ENCODE data around the gene LDLRAD4.

Gene LDLRAD4

GRCh38 chr18:13511961-13512577 lies 293.5 kb downstream of the LDLRAD4 start:
- TF ChIP-seq TARDBP (IDR thresholded peaks at IDR 0.05) (no peak), NFRKB (IDR thresholded peaks at IDR 0.05) (no peak), FOXA1 (IDR thresholded peaks at IDR 0.05) (no peak), FOXK2 (IDR thresholded peaks at IDR 0.05) (no peak), SP1 (IDR thresholded peaks at IDR 0.05) (no peak), CTBP1 (IDR thresholded peaks at IDR 0.05; ENCODE audit: borderline replicate concordance) (no peak)
- ChIA-PET POLR2A (no interaction called here), CTCF (no interaction called here)
- no peak for DNase-seq (ENCODE audit: extremely low spot score)

GRCh38 chr18:13513021-13513420 lies 294.5 kb downstream of the LDLRAD4 start:
- ChIA-PET CTCF (interaction anchor here (0.9 kb wide), 1 partner anchor 14 kb away, joined by 3 read pairs; no protein-coding TSS in a partner anchor), POLR2A (interaction anchor here (1.0 kb wide), 2 partner anchors 12 to 521 kb away, joined by 3 to 4 read pairs; partner anchors contain the start of gene CEP192)
- DNase-seq (ENCODE audit: extremely low spot score): no peak
- no peak for TF ChIP-seq ARNT (IDR thresholded peaks at IDR 0.05)
- TF ChIP-seq, protein P1, sequence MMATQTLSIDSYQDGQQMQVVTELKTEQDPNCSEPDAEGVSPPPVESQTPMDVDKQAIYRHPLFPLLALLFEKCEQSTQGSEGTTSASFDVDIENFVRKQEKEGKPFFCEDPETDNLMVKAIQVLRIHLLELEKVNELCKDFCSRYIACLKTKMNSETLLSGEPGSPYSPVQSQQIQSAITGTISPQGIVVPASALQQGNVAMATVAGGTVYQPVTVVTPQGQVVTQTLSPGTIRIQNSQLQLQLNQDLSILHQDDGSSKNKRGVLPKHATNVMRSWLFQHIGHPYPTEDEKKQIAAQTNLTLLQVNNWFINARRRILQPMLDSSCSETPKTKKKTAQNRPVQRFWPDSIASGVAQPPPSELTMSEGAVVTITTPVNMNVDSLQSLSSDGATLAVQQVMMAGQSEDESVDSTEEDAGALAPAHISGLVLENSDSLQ (IDR thresholded peaks at IDR 0.05): no peak
- TF ChIP-seq NFRKB (IDR thresholded peaks at IDR 0.05): no peak
- TF ChIP-seq ELF4 (IDR thresholded peaks at IDR 0.05): no peak
- no peak for TF ChIP-seq L3MBTL2 (conservative IDR thresholded peaks at IDR 0.05)
- TF ChIP-seq BHLHE40 (IDR thresholded peaks at IDR 0.05; ENCODE audit: borderline replicate concordance): no peak
- TF ChIP-seq CTBP1 (IDR thresholded peaks at IDR 0.05; ENCODE audit: borderline replicate concordance): no peak
- TF ChIP-seq FOXK2 (IDR thresholded peaks at IDR 0.05): no peak
- TF ChIP-seq SUZ12 (IDR thresholded peaks at IDR 0.05): no peak
- TF ChIP-seq TARDBP (IDR thresholded peaks at IDR 0.05): no peak
- no peak for TF ChIP-seq LEF1 (IDR thresholded peaks at IDR 0.05; ENCODE audit: borderline replicate concordance)
- TF ChIP-seq SP1 (IDR thresholded peaks at IDR 0.05): no peak
- no peak for TF ChIP-seq ZNF384 (IDR thresholded peaks at IDR 0.05)
- no peak for TF ChIP-seq FOXM1 (IDR thresholded peaks at IDR 0.05; ENCODE audit: borderline replicate concordance)
- TF ChIP-seq FOXA1 (IDR thresholded peaks at IDR 0.05): no peak

DNA sequence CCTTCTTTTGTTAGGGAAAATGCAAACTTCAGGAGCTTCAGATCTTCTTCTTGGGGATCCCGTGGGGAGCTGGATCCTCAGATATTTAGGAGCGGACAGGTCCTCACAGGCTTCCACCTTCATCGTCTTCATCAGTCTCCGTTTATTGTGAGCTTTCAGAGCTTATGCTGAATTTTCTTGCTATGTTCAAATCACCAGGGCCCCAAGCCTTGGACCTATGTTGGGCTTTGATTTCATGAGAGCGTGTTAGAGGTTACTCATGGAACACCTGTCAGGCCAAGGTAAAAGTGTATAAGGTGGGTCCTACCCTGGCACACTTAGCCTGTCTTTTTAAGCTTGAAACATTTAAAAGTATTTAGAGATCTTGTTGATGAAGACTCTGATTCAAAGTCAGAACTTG lies 294.9 kb downstream of the LDLRAD4 start:
- POLR2A ChIA-PET: interaction anchor here (1.0 kb wide), 2 partner anchors 12 to 522 kb away, joined by 3 to 4 read pairs; partner anchors contain the start of gene CEP192
- DNase-seq (ENCODE audit: extremely low spot score): no peak
- CTCF ChIA-PET: interaction anchor here (0.9 kb wide), 1 partner anchor 14 kb away, joined by 3 read pairs; no protein-coding TSS in a partner anchor
- TF ChIP-seq LEF1 (IDR thresholded peaks at IDR 0.05; ENCODE audit: borderline replicate concordance): no peak
- TF ChIP-seq FOXM1 (IDR thresholded peaks at IDR 0.05; ENCODE audit: borderline replicate concordance): no peak
- TF ChIP-seq, protein P1 (IDR thresholded peaks at IDR 0.05): no peak
- TF ChIP-seq HDGF (IDR thresholded peaks at IDR 0.05; ENCODE audit: borderline replicate concordance): no peak

GRCh38 chr18:13514558-13514957 lies 296.0 kb downstream of the LDLRAD4 start:
- DNase-seq (ENCODE audit: extremely low spot score): no peak
- TF ChIP-seq L3MBTL2 (conservative IDR thresholded peaks at IDR 0.05) (no peak), HDGF (IDR thresholded peaks at IDR 0.05; ENCODE audit: borderline replicate concordance) (no peak), ARNT (IDR thresholded peaks at IDR 0.05) (no peak)
- CTCF ChIA-PET: no interaction called here
- POLR2A ChIA-PET: no interaction called here

- TF ChIP-seq CTBP1 (IDR thresholded peaks at IDR 0.05; ENCODE audit: borderline replicate concordance): no peak
- TF ChIP-seq, protein P1 (IDR thresholded peaks at IDR 0.05): no peak
- TF ChIP-seq L3MBTL2 (conservative IDR thresholded peaks at IDR 0.05): no peak
- no peak for TF ChIP-seq ARNT (IDR thresholded peaks at IDR 0.05)
- TF ChIP-seq FOXA1 (IDR thresholded peaks at IDR 0.05): no peak
- TF ChIP-seq BHLHE40 (IDR thresholded peaks at IDR 0.05; ENCODE audit: borderline replicate concordance): no peak
- no peak for TF ChIP-seq SP1 (IDR thresholded peaks at IDR 0.05)
- TF ChIP-seq LEF1 (IDR thresholded peaks at IDR 0.05; ENCODE audit: borderline replicate concordance): no peak
- TF ChIP-seq HDGF (IDR thresholded peaks at IDR 0.05; ENCODE audit: borderline replicate concordance): no peak
- TF ChIP-seq SUZ12 (IDR thresholded peaks at IDR 0.05): no peak
- TF ChIP-seq ELF4 (IDR thresholded peaks at IDR 0.05): no peak
- TF ChIP-seq FOXK2 (IDR thresholded peaks at IDR 0.05): no peak
- no peak for TF ChIP-seq ZNF384 (IDR thresholded peaks at IDR 0.05)
- no peak for TF ChIP-seq NFRKB (IDR thresholded peaks at IDR 0.05)
- no peak for TF ChIP-seq TARDBP (IDR thresholded peaks at IDR 0.05)
- TF ChIP-seq FOXM1 (IDR thresholded peaks at IDR 0.05; ENCODE audit: borderline replicate concordance): no peak
- ChIA-PET POLR2A (no interaction called here), CTCF (no interaction called here)
- DNase-seq (ENCODE audit: extremely low spot score): no peak
Observed at GRCh38 chr18:13516855-13517254, 298.3 kb downstream of the LDLRAD4 start.

DNA sequence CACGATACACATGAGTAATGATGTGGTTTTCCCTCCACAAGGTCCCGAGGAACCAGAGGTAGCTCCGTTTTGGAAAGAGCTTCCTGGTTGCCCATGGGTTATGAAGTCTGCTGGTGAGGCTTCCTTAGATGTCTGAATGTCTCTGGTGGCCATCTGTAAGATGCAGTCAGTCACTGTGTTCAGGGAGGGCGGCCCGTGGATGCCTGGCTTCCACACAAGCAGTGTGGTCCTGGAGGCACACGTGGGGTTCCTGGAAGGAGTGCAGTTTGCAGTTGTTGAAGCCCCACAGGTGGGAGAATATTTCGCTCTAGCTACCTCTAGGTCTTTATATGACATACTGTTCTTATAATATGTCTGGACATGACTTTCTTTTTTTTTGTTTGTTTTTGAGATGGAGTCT lies 298.8 kb downstream of the LDLRAD4 start:
- POLR2A ChIA-PET: no interaction called here
- DNase-seq (ENCODE audit: extremely low spot score): no peak
- TF ChIP-seq TARDBP (IDR thresholded peaks at IDR 0.05): no peak
- CTCF ChIA-PET: no interaction called here

DNA sequence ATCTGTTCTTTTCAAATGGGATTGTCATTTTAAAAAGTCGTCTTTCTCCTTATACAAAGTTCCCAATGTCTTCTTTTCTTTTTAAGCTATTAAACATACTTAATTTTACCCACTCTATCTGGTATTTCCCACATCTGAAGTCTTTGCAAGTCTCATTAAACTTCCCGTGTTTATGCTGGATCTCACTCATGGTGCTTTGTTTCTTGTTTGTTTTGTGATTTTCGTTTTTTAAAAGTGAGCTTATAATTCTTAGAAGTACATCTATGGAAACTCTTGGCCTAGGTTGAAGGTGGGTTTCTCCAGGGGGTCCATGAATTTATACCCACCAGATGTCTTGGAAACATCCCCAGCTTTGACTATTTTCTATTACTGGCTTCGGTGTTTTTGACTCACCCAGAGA lies 299.8 kb downstream of the LDLRAD4 start:
- POLR2A ChIA-PET: no interaction called here
- TF ChIP-seq ARNT (IDR thresholded peaks at IDR 0.05) (no peak), SUZ12 (IDR thresholded peaks at IDR 0.05) (no peak), FOXK2 (IDR thresholded peaks at IDR 0.05) (no peak), CTBP1 (IDR thresholded peaks at IDR 0.05; ENCODE audit: borderline replicate concordance) (no peak), L3MBTL2 (conservative IDR thresholded peaks at IDR 0.05) (no peak), BHLHE40 (IDR thresholded peaks at IDR 0.05; ENCODE audit: borderline replicate concordance) (no peak), TARDBP (IDR thresholded peaks at IDR 0.05) (no peak), FOXA1 (IDR thresholded peaks at IDR 0.05) (no peak), LEF1 (IDR thresholded peaks at IDR 0.05; ENCODE audit: borderline replicate concordance) (no peak), FOXM1 (IDR thresholded peaks at IDR 0.05; ENCODE audit: borderline replicate concordance) (no peak), ELF4 (IDR thresholded peaks at IDR 0.05) (no peak), SP1 (IDR thresholded peaks at IDR 0.05) (no peak), ZNF384 (IDR thresholded peaks at IDR 0.05) (no peak)
- TF ChIP-seq, protein P1 (IDR thresholded peaks at IDR 0.05): no peak
- DNase-seq (ENCODE audit: extremely low spot score): no peak
- CTCF ChIA-PET: interaction anchor here (1.1 kb wide), 1 partner anchor 12 kb away, joined by 3 read pairs; no protein-coding TSS in a partner anchor

Data from HEK293T (cell line).